Mucosa of descending colon (tissue), 3 donors: ENCODE data around the gene ADGRF5. TPM values are rescaled to one million over a fixed set of nuclear protein-coding genes. Genes with fewer than 3 reads are reported as not detected.

Experiments used
- ATAC-seq: fragments of 200-7000 bp; cut with Tn5 transposase; one replicate; pipeline ENCODE4 v1.9.1; 2020; ENCODE audit warnings: mild to moderate bottlenecking, moderate library complexity
- DNase-seq, 3 donors: peaks; one replicate each; pipeline ENCODE4 v3.0.0-alpha.2; 2020
- H3K36me3 ChIP-seq: fragments of 200-600 bp; one replicate; pipeline ENCODE4 v1.8.0; 2021; ENCODE audit warnings: low read depth, mild to moderate bottlenecking
- H3K4me1 ChIP-seq: fragments of 200-600 bp; one replicate; pipeline ENCODE4 v1.8.0; 2021; ENCODE audit warnings: low read depth, mild to moderate bottlenecking
- H3K4me3 ChIP-seq: fragments of 200-600 bp; one replicate; pipeline ENCODE4 v1.8.0; 2021; ENCODE audit warnings: mild to moderate bottlenecking
- H3K9me3 ChIP-seq: fragments of 200-600 bp; one replicate; pipeline ENCODE4 v1.8.0; 2021; ENCODE audit warnings: mild to moderate bottlenecking
- intact Hi-C, 2 donors: fragments of 100-400 bp; cut with DNase I in 1 of 2; cut with micrococcal nuclease in 1 of 2; formaldehyde crosslinking; loops; one replicate each; pipeline versions ENCODE4 v1.11.0 to v1.11.1; 2022; cut with DNase I, micrococcal nuclease
- total RNA-seq, 3 donors: library from RNA; stranded (reverse); fragmentation: NEBNext Ultra II Directional in 2 of 3; extraction: Animal tissue kit (Norgen Biotek cat#: 25700) in 2 of 3; gene quantifications; one replicate each; pipeline versions ENCODE4 v1.2.1 to v1.2.4, GENCODE V29; 2021 to 2023
- TF ChIP-seq, protein P1 (sequence below): fragments of 200-600 bp; IDR thresholded peaks from one replicate; pipeline ENCODE4 v1.8.0; 2022; ENCODE audit warnings: antibody characterized with exemption, mild to moderate bottlenecking
- donor health status: DM: no; HTN: no; CAD: no; lungs with moderate emphysema.
- donor health status: DM: no; HTN: no; CAD: no.
- donor health status: DM: no; HTN: yes; CAD: no.

Gene ADGRF5
- total RNA-seq, 3 donors from 2014 or later, result 1.9 to 9.7 (median 3.9) TPM

DNA sequence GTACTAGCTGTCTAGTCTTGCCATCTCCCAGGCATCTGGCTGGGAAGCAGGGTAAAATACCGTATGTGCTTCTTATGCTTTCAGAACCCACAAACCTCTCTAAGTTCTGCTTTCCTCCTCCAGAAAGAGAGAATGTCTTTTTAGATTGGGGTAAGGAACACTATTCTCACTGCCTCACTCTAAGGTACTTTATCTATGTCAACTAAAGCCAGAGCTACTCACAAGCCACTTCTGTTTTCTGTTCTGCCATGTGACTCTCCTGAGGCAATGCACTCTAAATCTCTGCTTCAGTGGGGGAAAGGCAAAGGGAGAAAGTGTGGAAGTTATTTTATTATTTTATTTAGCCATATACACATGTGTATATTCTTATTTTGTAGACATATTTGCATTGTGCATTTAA is 112.9 kb downstream of the ADGRF5 start:
- intact Hi-C loops, result no loop called here

More for the DNA sequence above, 112.9 kb downstream of the ADGRF5 start:
- ATAC-seq (no peak), DNase-seq (no peak)
- TF ChIP-seq, protein P1, sequence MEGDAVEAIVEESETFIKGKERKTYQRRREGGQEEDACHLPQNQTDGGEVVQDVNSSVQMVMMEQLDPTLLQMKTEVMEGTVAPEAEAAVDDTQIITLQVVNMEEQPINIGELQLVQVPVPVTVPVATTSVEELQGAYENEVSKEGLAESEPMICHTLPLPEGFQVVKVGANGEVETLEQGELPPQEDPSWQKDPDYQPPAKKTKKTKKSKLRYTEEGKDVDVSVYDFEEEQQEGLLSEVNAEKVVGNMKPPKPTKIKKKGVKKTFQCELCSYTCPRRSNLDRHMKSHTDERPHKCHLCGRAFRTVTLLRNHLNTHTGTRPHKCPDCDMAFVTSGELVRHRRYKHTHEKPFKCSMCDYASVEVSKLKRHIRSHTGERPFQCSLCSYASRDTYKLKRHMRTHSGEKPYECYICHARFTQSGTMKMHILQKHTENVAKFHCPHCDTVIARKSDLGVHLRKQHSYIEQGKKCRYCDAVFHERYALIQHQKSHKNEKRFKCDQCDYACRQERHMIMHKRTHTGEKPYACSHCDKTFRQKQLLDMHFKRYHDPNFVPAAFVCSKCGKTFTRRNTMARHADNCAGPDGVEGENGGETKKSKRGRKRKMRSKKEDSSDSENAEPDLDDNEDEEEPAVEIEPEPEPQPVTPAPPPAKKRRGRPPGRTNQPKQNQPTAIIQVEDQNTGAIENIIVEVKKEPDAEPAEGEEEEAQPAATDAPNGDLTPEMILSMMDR, result no peak
- Histone ChIP-seq H3K4me1 (no peaks in the 10 kb centered on the region), H3K36me3 (no peaks in the 10 kb centered on the region), H3K4me3 (no peak overlapping the region), H3K9me3 (no peaks in the 10 kb centered on the region)

Other genes starting within 250 kb of the ADGRF5 start
- 1 to 10 TPM in 1 of 3 donors, under 1 TPM in 2; 0.39 to 1.9 (median 0.52) TPM for gene TDRD6, start 234.1 kb downstream of the ADGRF5 start, total RNA-seq
- 1 to 10 TPM; 2.2 to 3.1 (median 3.0) TPM for gene PLA2G7, start 186.6 kb downstream of the ADGRF5 start, total RNA-seq
- gene ANKRD66, start 175.0 kb downstream of the ADGRF5 start, total RNA-seq, result not detected
- gene MEP1A, start 128.5 kb downstream of the ADGRF5 start, total RNA-seq, result 100 to 1,000 TPM; 118 to 498 (median 183) TPM
- gene ADGRF1, start 120.4 kb upstream of the ADGRF5 start, total RNA-seq, result 1 to 10 TPM; 1.2 to 3.3 (median 1.8) TPM